Measurements from ENCODE around the gene PATJ.
"Not testable (repeated sequence)": the region's sequence is repeated elsewhere in the genome, so short reads cannot be mapped to it uniquely, and the experiment has no call there.

The PATJ gene

GRCh38 chr1:61743716-61744580, 1.7 kb downstream of the PATJ start:
- no peak for DNase-seq

GRCh38 chr1:61746813-61747212, 4.5 kb downstream of the PATJ start:
- no peak for DNase-seq

- DNase-seq, result no peak
Measured at GRCh38 chr1:61748566-61748965, 6.3 kb downstream of the PATJ start.

GRCh38 chr1:61749574-61749973, 7.3 kb downstream of the PATJ start:
- DNase-seq, result no peak

- DNase-seq, result no peak
Measured at GRCh38 chr1:61752921-61753389, 10.7 kb downstream of the PATJ start.

- DNase-seq, result no peak
Measured at GRCh38 chr1:61753998-61754508, 11.8 kb downstream of the PATJ start.

- DNase-seq, result no peak
Measured at GRCh38 chr1:61754545-61754944, 12.3 kb downstream of the PATJ start.

- no peak for DNase-seq
Measured at GRCh38 chr1:61756773-61757172, 14.5 kb downstream of the PATJ start.

- no peak for DNase-seq
Measured at GRCh38 chr1:61757950-61758349, 15.7 kb downstream of the PATJ start.

GRCh38 chr1:61770131-61770530, 27.9 kb downstream of the PATJ start:
- DNase-seq, result no peak

GRCh38 chr1:61776091-61776490, 33.8 kb downstream of the PATJ start:
- no peak for DNase-seq

- DNase-seq, result no peak
Measured at GRCh38 chr1:61779231-61779630, 37.0 kb downstream of the PATJ start.

GRCh38 chr1:61781151-61781550, 38.9 kb downstream of the PATJ start:
- no peak for DNase-seq

GRCh38 chr1:61782771-61783170, 40.5 kb downstream of the PATJ start:
- peak; percentile 77 for DNase-seq

GRCh38 chr1:61784726-61785125, 42.4 kb downstream of the PATJ start:
- DNase-seq, result no peak

GRCh38 chr1:61790837-61791236, 48.6 kb downstream of the PATJ start:
- DNase-seq, result no peak

GRCh38 chr1:61797045-61797755, 54.9 kb downstream of the PATJ start:
- no peak for DNase-seq

- DNase-seq, result not testable (repeated sequence)
Measured at GRCh38 chr1:61801047-61801446, 58.8 kb downstream of the PATJ start.

GRCh38 chr1:61807606-61808140, 65.4 kb downstream of the PATJ start:
- DNase-seq, result no peak

- DNase-seq, result no peak
Measured at GRCh38 chr1:61808321-61808720, 66.0 kb downstream of the PATJ start.

- DNase-seq, result no peak
Measured at GRCh38 chr1:61808968-61809367, 66.7 kb downstream of the PATJ start.

GRCh38 chr1:61812916-61813315, 70.6 kb downstream of the PATJ start:
- DNase-seq, result no peak

GRCh38 chr1:61816191-61816590, 73.9 kb downstream of the PATJ start:
- DNase-seq, result no peak

- no peak for DNase-seq
Measured at GRCh38 chr1:61818992-61819391, 76.7 kb downstream of the PATJ start.
